ENCODE measurements around the gene CNTN5. TPM values are rescaled to one million over a fixed set of nuclear protein-coding genes. Genes with fewer than 3 reads are reported as not detected.
"Not testable (repeated sequence)": the region's sequence is repeated elsewhere in the genome, so short reads cannot be mapped to it uniquely, and the experiment has no call there.

The CNTN5 gene
- total RNA-seq, 4 donors from 2014 or later: not detected

DNA sequence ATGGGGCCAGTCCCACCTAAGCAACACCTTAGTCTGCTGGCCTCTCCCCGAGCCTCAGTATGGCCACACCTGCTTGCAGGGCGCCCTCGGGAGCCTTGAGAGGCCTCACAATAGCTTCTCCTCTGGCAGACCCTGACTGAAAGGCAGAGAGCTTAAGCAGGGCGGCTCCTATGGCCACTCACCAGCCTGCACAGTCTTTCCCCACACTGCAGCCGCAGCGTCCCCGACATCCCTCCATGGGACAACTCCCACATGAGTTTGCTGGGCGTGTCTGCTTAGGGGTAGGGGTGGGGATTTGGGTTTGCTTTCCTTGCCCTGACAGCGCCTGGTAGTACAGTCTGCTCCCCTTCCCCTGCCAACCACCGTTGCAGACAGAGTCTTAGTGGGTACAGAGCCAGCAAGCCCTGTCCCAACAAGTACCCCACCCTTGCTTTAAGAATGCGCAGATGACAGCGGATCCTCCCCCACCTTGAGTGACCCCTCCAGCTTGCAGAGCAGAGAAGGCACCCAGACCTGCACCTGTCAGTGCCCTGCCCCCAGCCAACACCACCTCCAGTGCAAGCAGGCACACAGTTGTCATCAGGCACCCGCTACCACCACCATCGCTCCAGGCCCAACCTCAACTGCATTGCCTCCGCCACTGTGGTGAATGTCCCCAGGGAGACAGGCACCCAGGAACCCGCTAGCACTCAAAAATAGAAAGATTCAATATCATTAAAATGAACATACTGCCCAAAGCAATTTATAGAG is 1252.5 kb downstream of the CNTN5 start:
- H3K27me3 ChIP-seq: no peaks in the 10 kb centered on the region
- TF ChIP-seq POLR2A (IDR thresholded peaks at IDR 0.05) (no peak), EP300 (IDR thresholded peaks at IDR 0.05) (no peak), POLR2AphosphoS5 (IDR thresholded peaks at IDR 0.05) (no peak)
- TF ChIP-seq, protein P1, sequence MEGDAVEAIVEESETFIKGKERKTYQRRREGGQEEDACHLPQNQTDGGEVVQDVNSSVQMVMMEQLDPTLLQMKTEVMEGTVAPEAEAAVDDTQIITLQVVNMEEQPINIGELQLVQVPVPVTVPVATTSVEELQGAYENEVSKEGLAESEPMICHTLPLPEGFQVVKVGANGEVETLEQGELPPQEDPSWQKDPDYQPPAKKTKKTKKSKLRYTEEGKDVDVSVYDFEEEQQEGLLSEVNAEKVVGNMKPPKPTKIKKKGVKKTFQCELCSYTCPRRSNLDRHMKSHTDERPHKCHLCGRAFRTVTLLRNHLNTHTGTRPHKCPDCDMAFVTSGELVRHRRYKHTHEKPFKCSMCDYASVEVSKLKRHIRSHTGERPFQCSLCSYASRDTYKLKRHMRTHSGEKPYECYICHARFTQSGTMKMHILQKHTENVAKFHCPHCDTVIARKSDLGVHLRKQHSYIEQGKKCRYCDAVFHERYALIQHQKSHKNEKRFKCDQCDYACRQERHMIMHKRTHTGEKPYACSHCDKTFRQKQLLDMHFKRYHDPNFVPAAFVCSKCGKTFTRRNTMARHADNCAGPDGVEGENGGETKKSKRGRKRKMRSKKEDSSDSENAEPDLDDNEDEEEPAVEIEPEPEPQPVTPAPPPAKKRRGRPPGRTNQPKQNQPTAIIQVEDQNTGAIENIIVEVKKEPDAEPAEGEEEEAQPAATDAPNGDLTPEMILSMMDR (IDR thresholded peaks at IDR 0.05): no peak
- DNase-seq (ENCODE audit: low spot score in 2 of 2): peak in 1 of 2 donors; percentile 65
- H3K4me3 ChIP-seq: no peak overlapping the region
- no peak overlapping the region for H3K27ac ChIP-seq
- no peaks in the 10 kb centered on the region for H3K4me1 ChIP-seq
- H3K36me3 ChIP-seq: no peaks in the 10 kb centered on the region
- no peaks in the 10 kb centered on the region for H3K9me3 ChIP-seq
- WGBS: 93% methylated on average over 9 of the region's 16 CpGs

DNA sequence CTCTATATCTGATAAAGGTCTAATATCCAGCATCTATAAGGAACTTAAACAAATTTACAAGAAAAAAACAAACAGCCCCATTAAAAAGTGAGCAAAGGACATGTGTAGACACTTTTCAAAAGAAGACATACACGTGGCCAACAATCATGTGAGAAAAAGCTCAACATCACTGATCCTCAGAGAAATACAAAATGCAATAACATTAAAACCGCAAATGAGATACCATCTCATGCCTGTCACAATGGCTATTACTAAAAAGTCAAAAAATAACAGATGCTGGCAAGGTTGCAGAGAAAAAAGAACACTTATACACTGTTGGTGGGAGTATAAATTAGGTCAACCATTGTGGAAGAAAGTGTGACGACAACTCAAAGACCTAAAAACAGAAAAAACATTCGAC is 1253.7 kb downstream of the CNTN5 start:
- H3K27me3 ChIP-seq; H3K4me3 ChIP-seq; H3K9me3 ChIP-seq; H3K36me3 ChIP-seq; H3K27ac ChIP-seq; H3K4me1 ChIP-seq; DNase-seq (ENCODE audit: low spot score in 2 of 2): not testable (repeated sequence)
- WGBS: 75% methylated on average over 4 of the region's 4 CpGs

DNA sequence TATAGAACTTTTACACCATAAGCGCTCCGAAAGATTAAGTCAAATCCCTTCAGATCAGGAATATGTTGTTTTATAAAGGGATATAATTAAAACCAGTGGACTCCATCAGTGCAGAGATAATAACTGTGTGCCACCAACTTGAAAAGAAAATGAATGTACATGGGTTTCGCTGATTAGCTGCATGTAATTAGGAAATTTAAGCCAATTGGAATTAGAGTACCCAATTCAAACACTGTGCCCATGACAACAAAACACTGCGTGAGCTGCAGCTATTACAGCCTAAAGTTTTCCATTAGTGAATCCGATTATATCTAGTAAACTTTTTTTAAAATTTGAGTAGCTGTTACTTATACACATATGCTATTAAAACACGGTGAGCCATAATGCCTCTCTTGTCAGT is 1274.0 kb downstream of the CNTN5 start:
- Histone ChIP-seq H3K4me1 (no peaks in the 10 kb centered on the region), H3K27ac (no peak overlapping the region), H3K36me3 (no peaks in the 10 kb centered on the region), H3K27me3 (no peaks in the 10 kb centered on the region), H3K4me3 (no peak overlapping the region), H3K9me3 (no peaks in the 10 kb centered on the region)
- TF ChIP-seq POLR2AphosphoS5 (IDR thresholded peaks at IDR 0.05): no peak
- TF ChIP-seq EP300 (IDR thresholded peaks at IDR 0.05): no peak
- TF ChIP-seq, protein P1 (IDR thresholded peaks at IDR 0.05): no peak
- no peak for TF ChIP-seq POLR2A (IDR thresholded peaks at IDR 0.05)
- no peak for DNase-seq (ENCODE audit: low spot score in 2 of 2)
- WGBS: 78% methylated on average over 6 of the region's 6 CpGs

DNA sequence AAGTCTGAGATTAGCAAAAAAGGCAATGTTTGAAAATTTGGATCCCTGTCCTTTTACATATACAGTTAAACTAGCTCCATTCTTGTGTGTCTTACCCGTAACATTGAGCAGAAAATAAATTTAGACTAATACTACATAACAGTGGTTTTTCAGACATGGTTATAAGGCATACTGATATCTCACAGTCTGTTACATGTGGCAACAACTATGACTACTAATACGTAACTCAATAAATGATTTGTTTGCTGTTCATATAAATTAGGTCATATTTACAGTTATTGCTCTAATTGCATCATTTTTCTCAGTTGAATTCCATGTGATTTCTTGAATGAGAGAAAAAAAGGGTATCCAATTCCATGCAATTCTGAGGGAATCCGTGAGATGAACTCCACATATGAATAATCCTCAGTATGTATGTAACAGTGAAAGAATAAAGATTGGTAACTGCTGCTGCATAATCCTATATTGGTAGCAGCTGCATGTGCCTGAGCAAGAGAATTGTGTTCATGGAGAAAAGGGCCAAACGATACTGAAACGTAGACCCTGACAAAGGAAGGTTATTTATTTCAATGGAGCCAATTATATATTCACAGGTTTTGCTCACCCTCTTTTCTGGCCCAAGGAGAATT is 1275.4 kb downstream of the CNTN5 start:
- Histone ChIP-seq H3K36me3 (no peaks in the 10 kb centered on the region), H3K4me3 (no peak overlapping the region), H3K27me3 (no peaks in the 10 kb centered on the region), H3K9me3 (no peaks in the 10 kb centered on the region), H3K27ac (no peak overlapping the region), H3K4me1 (no peaks in the 10 kb centered on the region)
- WGBS: 42% methylated on average over 5 of the region's 5 CpGs
- TF ChIP-seq EP300 (IDR thresholded peaks at IDR 0.05): no peak
- TF ChIP-seq, protein P1 (IDR thresholded peaks at IDR 0.05): no peak
- TF ChIP-seq POLR2A (IDR thresholded peaks at IDR 0.05): no peak
- no peak for TF ChIP-seq POLR2AphosphoS5 (IDR thresholded peaks at IDR 0.05)
- DNase-seq (ENCODE audit: low spot score in 2 of 2): no peak

DNA sequence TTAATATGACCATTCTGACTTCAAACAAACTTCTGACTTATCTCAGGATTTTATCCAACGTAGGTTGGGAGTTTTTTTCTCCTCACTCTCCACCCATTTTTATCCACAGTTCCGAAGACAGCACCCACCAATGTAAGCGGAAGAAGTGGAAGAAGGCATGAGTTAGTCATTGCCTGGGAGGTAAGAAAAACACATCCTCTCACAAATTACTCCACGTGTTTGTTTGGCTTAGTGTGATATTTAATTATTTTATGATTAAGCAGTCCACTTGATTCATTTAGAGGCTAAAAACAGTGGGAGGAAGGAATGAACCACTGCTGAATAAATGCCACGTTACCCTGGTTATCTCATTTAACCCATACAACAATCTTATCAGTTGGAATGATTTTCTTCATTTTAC is 1276.8 kb downstream of the CNTN5 start:
- H3K9me3 ChIP-seq: no peaks in the 10 kb centered on the region
- H3K4me1 ChIP-seq: no peaks in the 10 kb centered on the region
- H3K27me3 ChIP-seq: no peaks in the 10 kb centered on the region
- WGBS: 64% methylated on average over 5 of the region's 5 CpGs
- TF ChIP-seq POLR2A (IDR thresholded peaks at IDR 0.05) (no peak), POLR2AphosphoS5 (IDR thresholded peaks at IDR 0.05) (no peak), EP300 (IDR thresholded peaks at IDR 0.05) (no peak)
- TF ChIP-seq, protein P1 (IDR thresholded peaks at IDR 0.05): no peak
- DNase-seq (ENCODE audit: low spot score in 2 of 2): no peak
- no peaks in the 10 kb centered on the region for H3K36me3 ChIP-seq
- H3K27ac ChIP-seq: no peak overlapping the region
- H3K4me3 ChIP-seq: no peak overlapping the region

All from suprapubic skin (tissue), 4 donors.